Activated T-helper 9 cell treated with anti-CD3 and anti-CD28 coated beads, Interleukin-2, amount 50 U/mL, for 16 hours (primary cell): ENCODE data around the gene RAB3GAP2.
"Not testable (repeated sequence)": the region's sequence is repeated elsewhere in the genome, so short reads cannot be mapped to it uniquely, and the experiment has no call there.

Source experiments
- DNase-seq: peaks from one replicate; pipeline ENCODE4 v3.0.0-alpha.2; 2020; ENCODE audit warnings: low read depth

Gene RAB3GAP2

GRCh38 chr1:220272047-220272840 lies at the start of gene RAB3GAP2:
Gene RAB3GAP2, minus strand, starts transcription at chr1:220272453. Its CDS starts 116 bp downstream, at chr1:220272337.
- peak; percentile 93 for DNase-seq

GRCh38 chr1:220321758-220322157 lies 49.5 kb upstream of the RAB3GAP2 start:
- DNase-seq, result no peak

DNA sequence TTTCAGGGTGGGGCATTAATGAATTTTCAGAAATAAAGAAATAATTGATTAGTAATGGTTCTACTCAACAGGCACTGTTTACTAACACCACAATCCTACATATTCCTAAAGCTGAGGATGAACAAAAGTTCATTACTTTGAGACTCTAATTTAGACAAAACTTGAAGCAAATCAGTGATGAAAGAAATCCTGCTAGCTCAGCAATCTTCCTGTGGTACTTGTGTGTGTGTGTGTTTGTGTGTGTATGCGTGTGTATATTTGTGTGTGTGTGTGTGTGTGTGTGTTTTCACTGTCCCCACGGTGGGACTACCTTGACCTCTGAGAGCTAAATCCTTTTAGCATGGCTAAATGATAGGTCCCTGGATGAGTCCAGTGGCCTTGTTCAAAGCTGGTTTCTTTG lies 48.5 kb upstream of the RAB3GAP2 start:
- no peak for DNase-seq

- no peak for DNase-seq
These were observed 46.4 kb upstream of the RAB3GAP2 start for GRCh38 chr1:220318673-220319072.

- no peak for DNase-seq
These were observed 44.9 kb upstream of the RAB3GAP2 start for GRCh38 chr1:220317161-220317560.

GRCh38 chr1:220316305-220316704 lies 44.1 kb upstream of the RAB3GAP2 start:
- DNase-seq, result no peak

GRCh38 chr1:220315070-220315839 lies 43.0 kb upstream of the RAB3GAP2 start:
- DNase-seq, result no peak

GRCh38 chr1:220313576-220313975 lies 41.3 kb upstream of the RAB3GAP2 start:
- DNase-seq, result no peak

DNA sequence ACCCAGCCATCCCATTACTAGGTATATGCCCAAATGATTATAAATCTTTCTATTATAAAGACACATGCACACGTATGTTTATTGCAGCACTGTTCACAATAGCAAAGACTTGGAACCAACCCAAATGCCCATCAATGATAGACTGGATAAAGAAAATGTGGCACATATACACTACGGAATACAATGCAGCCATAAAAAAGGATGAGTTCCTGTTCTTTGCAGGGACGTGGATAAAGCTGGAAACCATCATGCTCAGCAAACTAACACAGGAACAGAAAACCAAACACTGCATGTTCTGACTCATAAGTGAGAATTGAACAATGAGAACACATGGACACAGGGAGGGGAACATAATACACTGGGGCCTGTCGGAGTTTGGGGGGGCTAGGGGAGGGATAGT lies 37.9 kb upstream of the RAB3GAP2 start:
- not testable (repeated sequence) for DNase-seq

- DNase-seq, result no peak
These were observed 35.4 kb upstream of the RAB3GAP2 start for GRCh38 chr1:220307607-220308006.

DNA sequence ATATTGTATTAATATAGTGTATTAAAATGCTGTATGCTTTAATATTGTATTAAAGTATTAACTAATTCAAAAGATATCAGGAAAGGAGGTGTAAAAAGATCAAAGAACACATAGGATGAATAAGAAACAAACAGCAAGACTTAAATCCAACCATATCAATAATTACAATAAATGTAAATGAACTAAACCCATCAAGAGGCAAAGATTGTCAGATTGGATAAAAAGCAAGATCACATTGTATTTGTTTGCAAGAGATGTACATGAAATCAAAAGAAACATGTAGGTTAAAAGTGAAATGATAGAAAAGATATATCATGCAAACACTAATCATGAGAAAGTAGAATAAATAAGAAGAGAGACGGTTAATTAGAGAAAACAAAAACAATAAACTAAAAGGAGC lies 34.1 kb upstream of the RAB3GAP2 start:
- no peak for DNase-seq

DNA sequence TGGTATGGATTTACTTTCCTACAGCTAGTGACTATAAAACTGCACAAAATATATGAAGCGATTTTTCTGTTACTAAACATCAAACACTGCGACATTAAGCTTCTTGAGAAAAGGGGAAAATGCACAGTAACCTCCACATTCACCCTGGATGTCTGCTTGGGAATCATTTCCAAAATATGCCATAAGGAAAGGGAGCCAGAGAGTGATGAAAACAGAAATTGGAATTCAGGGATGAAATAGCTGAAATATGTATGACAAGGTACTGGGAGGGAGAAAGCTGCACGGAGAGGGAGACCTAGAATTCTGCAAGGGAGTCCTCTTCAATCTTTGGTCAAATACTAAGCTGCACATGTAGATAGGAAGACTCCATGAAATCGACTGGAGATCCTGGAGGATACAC lies 31.6 kb upstream of the RAB3GAP2 start:
- no peak for DNase-seq

DNA sequence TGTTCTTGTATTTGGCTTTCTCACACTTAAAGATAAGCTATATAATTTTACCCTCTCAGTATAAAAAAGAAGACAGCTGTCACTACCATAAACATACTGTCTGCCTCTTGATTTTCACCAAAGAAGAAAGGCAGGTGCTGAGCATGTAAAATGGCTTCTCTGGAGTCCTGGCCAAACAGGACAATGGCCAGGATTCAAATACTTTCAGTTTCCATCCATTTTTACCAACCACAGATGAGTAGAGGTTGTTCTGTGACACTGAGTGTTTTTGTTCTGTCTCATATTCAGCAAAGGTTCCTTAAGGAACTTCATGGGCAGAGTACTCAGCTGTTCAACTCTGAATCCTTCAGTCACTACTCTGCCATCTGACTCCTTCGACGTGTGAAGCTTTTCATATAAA lies 29.4 kb upstream of the RAB3GAP2 start:
- no peak for DNase-seq

- DNase-seq, result no peak
These were observed 28.3 kb upstream of the RAB3GAP2 start for GRCh38 chr1:220300442-220301121.

DNA sequence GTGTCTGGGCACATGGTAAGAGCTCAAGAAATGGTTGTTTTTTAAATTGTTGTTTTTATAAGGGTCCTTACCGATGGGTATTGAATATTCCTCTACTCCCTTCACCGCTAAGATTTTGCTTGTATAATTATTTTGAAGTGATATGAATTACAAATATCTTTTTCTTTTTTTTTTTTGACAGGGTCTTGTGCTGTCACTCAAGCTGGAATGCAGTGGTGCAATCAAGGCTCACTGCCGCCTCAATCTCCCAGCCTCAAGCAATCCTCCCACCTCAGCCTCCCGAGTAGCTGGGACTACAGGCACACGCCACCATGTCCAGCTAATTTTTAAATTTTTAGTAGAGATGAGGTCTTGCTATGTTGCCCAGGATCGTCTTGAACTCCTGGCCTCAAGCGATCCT lies 27.1 kb upstream of the RAB3GAP2 start:
- DNase-seq, result no peak

- DNase-seq, result no peak
These were observed 26.4 kb upstream of the RAB3GAP2 start for GRCh38 chr1:220298470-220299205.

- no peak for DNase-seq
These were observed 24.7 kb upstream of the RAB3GAP2 start for GRCh38 chr1:220296981-220297380.

DNA sequence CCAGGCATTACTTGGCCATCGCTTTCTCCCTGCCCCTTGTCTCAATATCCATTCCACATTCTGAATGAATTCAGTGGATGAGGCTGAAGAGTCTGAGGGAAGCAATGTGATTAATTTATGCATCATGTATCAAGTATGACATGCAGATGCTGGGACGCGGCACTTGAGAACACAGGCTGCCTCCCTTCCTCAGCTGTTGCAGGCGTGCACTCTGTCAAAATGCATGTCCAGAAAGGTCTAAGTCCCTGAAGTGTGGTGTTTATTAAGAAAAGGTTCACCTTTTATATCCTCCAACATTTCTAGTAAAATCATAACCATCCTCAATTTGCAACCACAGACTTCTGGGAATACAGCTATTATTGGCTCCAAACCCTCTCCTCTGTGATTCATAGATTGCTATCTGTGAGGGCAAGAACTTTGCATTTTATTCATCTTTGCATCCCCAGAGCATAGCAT lies 22.6 kb upstream of the RAB3GAP2 start:
- no peak for DNase-seq

- no peak for DNase-seq
These were observed 19.3 kb upstream of the RAB3GAP2 start for GRCh38 chr1:220291580-220291979.

DNA sequence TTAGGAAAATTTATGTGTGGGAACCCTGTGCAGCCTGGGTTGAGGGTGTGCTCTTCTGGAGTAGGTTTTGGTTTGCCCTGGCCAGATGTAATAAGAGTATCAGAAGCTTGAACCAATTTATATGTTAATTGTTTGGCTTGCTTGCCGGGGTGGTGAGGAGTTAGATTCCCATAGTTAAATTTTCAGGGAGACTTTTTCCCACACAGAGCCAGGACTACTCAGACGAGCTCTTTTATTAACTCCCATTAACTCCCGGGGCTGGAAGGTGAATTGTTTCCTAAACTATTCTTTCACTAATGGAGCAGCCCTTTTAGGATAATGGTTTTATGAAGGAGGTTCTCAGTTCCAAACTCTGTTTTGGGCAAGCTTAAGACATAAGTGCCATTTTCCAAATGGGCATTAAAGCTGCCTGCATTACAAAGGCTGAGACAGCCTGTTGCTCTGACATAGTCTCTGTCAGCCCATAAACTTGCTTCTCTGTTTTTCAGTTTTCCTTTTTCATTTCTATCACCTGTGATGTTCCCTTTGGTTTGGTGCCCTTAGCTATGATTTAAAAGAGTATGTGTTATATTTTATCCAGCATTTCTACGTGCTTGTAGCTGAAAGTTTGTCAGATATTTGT lies 18.0 kb upstream of the RAB3GAP2 start:
- no peak for DNase-seq

GRCh38 chr1:220287129-220287528 lies 14.9 kb upstream of the RAB3GAP2 start:
- DNase-seq, result no peak

DNA sequence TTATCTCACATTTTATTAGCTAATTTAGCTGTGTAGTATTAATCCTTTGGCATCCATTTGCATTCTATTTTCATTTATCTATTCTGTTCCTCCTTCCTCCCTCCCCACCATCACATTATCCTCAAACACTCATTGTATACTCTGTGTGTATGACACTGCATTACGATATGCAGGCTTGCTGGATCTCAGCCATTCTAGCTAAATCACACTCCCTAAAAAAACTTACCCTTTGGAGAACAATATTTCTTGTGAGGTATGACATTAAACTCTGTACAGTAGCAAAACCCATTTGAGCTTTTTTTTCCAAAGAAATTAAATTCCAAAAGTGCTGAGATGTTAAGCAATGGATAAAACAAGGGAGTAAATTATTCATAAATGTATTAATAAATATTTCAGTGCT lies 11.4 kb upstream of the RAB3GAP2 start:
- no peak for DNase-seq
